AG09309 (cell line): ENCODE measurements around the gene ADAMTS2.

ENCODE experiments used
- DNase-seq: peaks from one replicate; pipeline ENCODE4 v3.0.0-alpha.2; 2010; ENCODE audit warnings: low read depth
- H3K4me3 ChIP-seq: 2 replicates; pipeline ENCODE4 v1.5.1; 2011; ENCODE audit warnings: mild to moderate bottlenecking, low read depth, low read length, moderate library complexity; ENCODE audit not compliant: control insufficient read depth
- CTCF ChIP-seq: IDR thresholded peaks from 2 replicates; pipeline ENCODE4 v1.5.1; 2011; ENCODE audit warnings: mild to moderate bottlenecking, low read depth, low read length, inconsistent platforms; ENCODE audit not compliant: insufficient read depth, control insufficient read depth; ENCODE audit errors: missing control alignments

The ADAMTS2 gene

DNA sequence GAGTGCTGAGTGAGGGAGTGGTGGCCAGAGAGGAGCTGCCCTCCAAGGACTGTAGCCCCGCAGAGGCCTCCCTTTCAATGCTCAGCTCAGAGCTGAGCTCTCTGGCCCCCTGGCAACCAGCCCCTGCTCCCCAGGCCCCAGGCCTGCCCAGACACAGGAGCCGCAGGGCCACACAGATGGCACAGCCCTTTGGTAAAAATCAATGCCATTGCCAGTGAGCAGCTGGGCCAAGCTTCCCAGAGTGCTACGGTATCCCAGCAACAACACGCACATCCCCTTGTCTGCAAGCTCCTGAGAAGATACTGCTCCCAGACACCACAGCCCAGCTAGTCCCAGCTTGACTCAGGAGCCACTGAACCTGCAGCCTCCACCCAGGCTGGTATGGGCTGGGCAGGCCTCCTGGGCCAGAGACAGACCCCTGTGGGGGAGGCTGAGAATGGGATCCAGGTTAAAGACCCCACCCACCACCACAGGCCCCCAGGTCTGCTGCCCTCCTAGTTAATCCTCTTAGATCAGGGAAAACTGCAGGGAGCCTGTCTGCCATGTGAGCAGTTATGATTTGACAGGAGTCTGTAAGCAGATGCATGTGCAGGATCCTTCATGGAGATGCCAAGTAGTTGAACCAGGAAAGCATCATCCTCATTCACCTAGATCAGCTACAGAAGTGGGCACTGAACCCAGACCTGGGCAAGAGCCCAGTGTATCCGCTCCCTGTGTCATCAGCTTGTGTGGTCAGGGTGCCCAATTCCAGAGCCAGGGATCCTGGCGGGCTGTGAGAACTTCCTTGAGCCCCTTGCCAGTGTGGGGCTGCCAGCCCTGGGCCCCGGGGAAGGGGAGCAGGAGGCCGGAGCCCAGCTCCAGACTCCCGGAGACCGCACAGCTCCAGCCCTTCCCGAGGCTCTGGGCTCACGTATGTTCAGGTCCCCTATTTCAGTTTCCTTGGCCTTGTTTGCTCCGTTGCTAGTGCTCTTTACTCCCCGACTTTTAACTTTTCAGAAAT lies 26.7 kb upstream of the ADAMTS2 start:
- DNase-seq = no peak
- no peak for TF ChIP-seq CTCF
- H3K4me3 ChIP-seq = no peak overlapping the region

- DNase-seq = no peak
- H3K4me3 ChIP-seq = no peak overlapping the region
- no peak for TF ChIP-seq CTCF
Observed at GRCh38 chr5:179371121-179371510, 25.9 kb upstream of the ADAMTS2 start.

GRCh38 chr5:179370490-179371120 lies 25.3 kb upstream of the ADAMTS2 start:
- no peak for DNase-seq
- H3K4me3 ChIP-seq = no peak overlapping the region
- TF ChIP-seq CTCF = no peak

DNA sequence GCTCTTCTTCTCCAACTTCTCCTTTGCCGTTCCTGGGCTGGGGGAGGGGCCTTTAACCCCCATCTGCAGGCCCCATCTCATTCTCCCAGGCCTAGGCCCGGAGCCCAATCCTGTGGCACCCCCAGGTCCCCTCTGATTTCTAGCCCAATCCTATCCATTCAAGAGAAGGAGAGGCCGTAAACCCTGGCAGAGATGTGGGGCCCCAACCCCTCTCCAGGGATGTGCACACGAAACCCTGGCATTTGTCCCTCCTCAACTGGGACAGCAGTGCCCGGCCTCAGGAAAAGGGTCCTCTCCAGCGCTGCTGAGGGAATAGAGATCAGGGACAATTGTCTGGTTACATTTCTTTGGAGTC lies 24.2 kb upstream of the ADAMTS2 start:
- no peak for DNase-seq
- no peak overlapping the region for H3K4me3 ChIP-seq
- TF ChIP-seq CTCF = no peak

DNA sequence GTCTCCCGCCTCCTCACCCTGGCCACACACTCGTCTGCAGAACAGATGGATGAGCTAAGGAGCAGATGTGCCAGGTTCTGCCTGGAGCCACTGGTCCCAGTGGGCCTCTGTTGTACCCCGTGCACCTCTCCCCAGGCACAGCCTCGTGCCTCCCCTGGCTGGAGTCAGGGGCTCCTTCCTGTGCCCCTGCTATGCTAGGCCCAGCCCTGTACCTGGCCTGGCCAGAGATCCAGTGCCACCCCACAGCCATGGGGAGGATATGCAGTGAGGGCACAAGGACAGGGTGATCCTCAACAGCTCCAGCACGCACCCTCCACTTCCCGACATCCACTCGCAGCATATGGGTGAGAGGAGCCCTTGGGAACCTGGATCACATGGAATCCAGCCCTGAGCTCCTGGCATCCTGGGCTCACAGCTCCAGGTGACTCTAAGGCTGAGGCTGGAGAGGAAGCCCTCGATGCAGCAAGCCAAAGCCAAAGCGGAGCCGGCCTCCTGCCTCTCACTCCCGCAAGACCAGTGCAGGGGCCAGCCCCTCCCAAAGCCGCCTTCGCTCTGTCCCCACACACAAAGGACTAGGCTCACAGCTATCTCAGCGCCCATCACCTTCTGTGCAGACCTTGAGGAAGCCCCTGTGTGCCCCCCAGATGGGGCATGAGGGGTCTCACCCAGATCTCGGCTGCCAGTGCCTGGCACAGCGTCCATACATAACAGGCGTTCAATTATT lies 23.7 kb upstream of the ADAMTS2 start:
- TF ChIP-seq CTCF = no peak
- DNase-seq = no peak
- H3K4me3 ChIP-seq = no peak overlapping the region

- no peak for TF ChIP-seq CTCF
- no peak overlapping the region for H3K4me3 ChIP-seq
- DNase-seq = no peak
Observed at GRCh38 chr5:179368126-179368805, 23.0 kb upstream of the ADAMTS2 start.
